Measurements from ENCODE around the gene TRAPPC8. TPM values are rescaled to one million over a fixed set of nuclear protein-coding genes. Genes with fewer than 3 reads are reported as not detected.
"Not testable (repeated sequence)": the region's sequence is repeated elsewhere in the genome, so short reads cannot be mapped to it uniquely, and the experiment has no call there.

TRAPPC8 gene
- total RNA-seq, 1 donor = 25.0 TPM

GRCh38 chr18:31918733-31919132 lies 24.2 kb downstream of the TRAPPC8 start:
- H3K27me3 ChIP-seq (ENCODE audit: insufficient read depth, low read length) = no peaks in the 10 kb centered on the region

GRCh38 chr18:31901063-31901462 lies 41.9 kb downstream of the TRAPPC8 start:
- no peak overlapping the region for H3K4me3 ChIP-seq (ENCODE audit: low read length)
- H3K9me3 ChIP-seq (ENCODE audit: low read depth, low read length) = no peaks in the 10 kb centered on the region
- H3K27me3 ChIP-seq (ENCODE audit: insufficient read depth, low read length) = no peaks in the 10 kb centered on the region

More at GRCh38 chr18:31918733-31919132, 24.2 kb downstream of the TRAPPC8 start:
- Histone ChIP-seq H3K4me1 (ENCODE audit: insufficient read depth, low read length) (no peaks in the 10 kb centered on the region), H3K9me3 (ENCODE audit: low read depth, low read length) (no peaks in the 10 kb centered on the region), H3K4me3 (ENCODE audit: low read length) (no peak overlapping the region)

DNA sequence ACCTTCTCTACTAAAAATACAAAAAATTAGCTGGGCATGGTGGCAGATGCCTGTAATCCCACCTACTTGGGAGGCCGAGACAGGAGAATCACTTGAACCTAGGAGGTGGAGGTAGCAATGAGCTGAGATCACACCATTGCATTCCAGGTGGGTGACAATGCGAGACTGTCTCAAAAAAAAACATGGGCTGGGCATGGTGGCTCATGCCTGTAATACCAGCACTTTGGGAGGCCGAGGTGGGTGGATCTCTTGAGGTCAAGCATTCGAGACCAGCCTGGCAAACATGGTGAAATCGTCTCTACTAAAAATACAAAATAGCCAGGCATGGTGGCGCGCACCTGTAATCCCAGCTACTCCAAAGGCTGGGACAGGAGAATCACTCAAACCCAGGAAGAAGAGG lies 43.2 kb downstream of the TRAPPC8 start:
- not testable (repeated sequence) for H3K27me3 ChIP-seq (ENCODE audit: insufficient read depth, low read length); H3K4me1 ChIP-seq (ENCODE audit: insufficient read depth, low read length)

More at GRCh38 chr18:31901063-31901462, 41.9 kb downstream of the TRAPPC8 start:
- H3K4me1 ChIP-seq (ENCODE audit: insufficient read depth, low read length) = no peaks in the 10 kb centered on the region

DNA sequence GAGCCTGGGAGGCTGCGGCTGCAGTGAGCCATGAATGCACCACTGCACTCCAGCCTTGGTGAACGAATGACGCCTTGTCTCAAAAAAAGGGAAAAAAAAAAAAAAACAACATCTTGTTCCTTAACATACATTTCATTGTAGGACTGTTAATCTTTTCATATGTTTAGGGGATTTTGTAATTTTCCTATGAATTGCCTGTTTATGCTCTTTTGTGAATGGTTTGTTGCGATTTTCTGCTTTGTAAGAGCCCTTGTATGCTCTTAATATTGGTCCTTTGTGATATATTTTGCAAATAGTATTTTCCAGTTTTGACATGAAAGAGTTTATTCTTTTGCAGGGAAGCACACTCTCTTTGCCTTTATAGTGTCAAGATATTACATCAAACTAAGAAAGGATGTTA lies 50.0 kb downstream of the TRAPPC8 start:
- Histone ChIP-seq H3K27me3 (ENCODE audit: insufficient read depth, low read length) (no peaks in the 10 kb centered on the region), H3K4me1 (ENCODE audit: insufficient read depth, low read length) (no peaks in the 10 kb centered on the region), H3K4me3 (ENCODE audit: low read length) (no peak overlapping the region), H3K9me3 (ENCODE audit: low read depth, low read length) (no peaks in the 10 kb centered on the region)

More for the DNA sequence above, 43.2 kb downstream of the TRAPPC8 start:
- not testable (repeated sequence) for H3K4me3 ChIP-seq (ENCODE audit: low read length); H3K9me3 ChIP-seq (ENCODE audit: low read depth, low read length)

GRCh38 chr18:31891566-31891965 lies 51.4 kb downstream of the TRAPPC8 start:
- Histone ChIP-seq H3K9me3 (ENCODE audit: low read depth, low read length) (no peaks in the 10 kb centered on the region), H3K4me1 (ENCODE audit: insufficient read depth, low read length) (no peaks in the 10 kb centered on the region), H3K27me3 (ENCODE audit: insufficient read depth, low read length) (no peaks in the 10 kb centered on the region), H3K4me3 (ENCODE audit: low read length) (no peak overlapping the region)

DNA sequence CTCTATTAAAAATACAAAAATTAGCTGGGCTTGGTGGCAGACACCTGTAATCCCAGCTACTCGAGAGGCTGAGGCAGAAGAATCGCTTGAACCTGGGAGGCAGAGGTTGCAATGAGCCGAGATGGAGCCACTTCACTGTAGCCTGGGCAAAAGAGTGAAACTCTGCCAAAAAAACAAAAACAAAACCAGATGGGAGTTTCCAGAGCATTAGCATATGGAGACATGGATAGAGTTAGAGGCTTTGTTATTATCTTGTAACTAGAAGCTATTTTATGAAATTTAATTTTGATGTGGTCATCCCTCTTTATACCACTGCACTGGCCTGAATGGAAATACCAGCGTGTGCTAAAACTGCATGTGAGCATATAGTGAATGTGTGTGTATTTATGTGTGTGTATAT lies 58.9 kb downstream of the TRAPPC8 start:
- Histone ChIP-seq H3K4me1 (ENCODE audit: insufficient read depth, low read length) (no peaks in the 10 kb centered on the region), H3K4me3 (ENCODE audit: low read length) (no peak overlapping the region), H3K27me3 (ENCODE audit: insufficient read depth, low read length) (no peaks in the 10 kb centered on the region), H3K9me3 (ENCODE audit: low read depth, low read length) (peaks cover 6% of the 10 kb centered on the region)

DNA sequence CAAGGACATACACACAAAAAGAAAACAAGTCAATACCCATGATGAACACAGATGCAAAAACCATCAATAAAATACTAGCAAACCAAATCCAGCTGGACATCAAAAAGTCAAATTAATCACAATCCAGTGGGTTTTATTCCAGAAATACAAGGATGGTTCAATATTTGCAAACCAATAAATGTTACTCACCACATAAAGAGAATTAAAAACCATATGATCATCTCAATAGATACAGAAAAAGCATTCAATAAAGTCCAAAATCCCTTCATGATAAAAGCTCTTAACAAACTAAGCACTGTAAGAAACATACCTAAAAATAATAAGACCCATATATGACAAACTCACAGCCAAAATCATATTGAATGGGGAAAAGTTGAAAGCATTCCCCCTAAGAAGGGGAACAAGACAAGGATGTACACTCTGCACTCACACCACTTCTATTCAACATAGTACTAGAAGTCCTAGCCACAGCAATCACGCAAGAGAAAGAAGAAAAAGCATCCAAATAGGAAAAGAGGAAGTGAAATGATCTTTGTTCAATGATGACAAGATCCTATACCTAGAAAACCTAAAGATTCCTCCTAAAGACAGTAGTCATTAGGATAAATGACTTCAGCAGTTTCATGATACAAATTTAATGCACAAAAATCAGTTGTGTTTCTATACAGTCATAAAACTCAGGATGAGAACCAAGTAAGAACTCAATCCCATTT lies 62.6 kb downstream of the TRAPPC8 start:
- Histone ChIP-seq H3K4me1 (ENCODE audit: insufficient read depth, low read length) (no peaks in the 10 kb centered on the region), H3K27me3 (ENCODE audit: insufficient read depth, low read length) (no peaks in the 10 kb centered on the region), H3K4me3 (ENCODE audit: low read length) (no peak overlapping the region), H3K9me3 (ENCODE audit: low read depth, low read length) (peaks cover 6% of the 10 kb centered on the region)

- no peaks in the 10 kb centered on the region for H3K27me3 ChIP-seq (ENCODE audit: insufficient read depth, low read length)
- no peaks in the 10 kb centered on the region for H3K4me1 ChIP-seq (ENCODE audit: insufficient read depth, low read length)
- no peak overlapping the region for H3K4me3 ChIP-seq (ENCODE audit: low read length)
- peaks cover 6% of the 10 kb centered on the region for H3K9me3 ChIP-seq (ENCODE audit: low read depth, low read length)
Observed at GRCh38 chr18:31878358-31878757, 64.6 kb downstream of the TRAPPC8 start.

GRCh38 chr18:31877900-31878299 lies 65.0 kb downstream of the TRAPPC8 start:
- H3K4me3 ChIP-seq (ENCODE audit: low read length) = no peak overlapping the region
- no peaks in the 10 kb centered on the region for H3K4me1 ChIP-seq (ENCODE audit: insufficient read depth, low read length)
- peaks cover 6% of the 10 kb centered on the region for H3K9me3 ChIP-seq (ENCODE audit: low read depth, low read length)
- no peaks in the 10 kb centered on the region for H3K27me3 ChIP-seq (ENCODE audit: insufficient read depth, low read length)

- no peaks in the 10 kb centered on the region for H3K27me3 ChIP-seq (ENCODE audit: insufficient read depth, low read length)
- H3K9me3 ChIP-seq (ENCODE audit: low read depth, low read length) = peaks cover 6% of the 10 kb centered on the region
- no peak overlapping the region for H3K4me3 ChIP-seq (ENCODE audit: low read length)
- H3K4me1 ChIP-seq (ENCODE audit: insufficient read depth, low read length) = no peaks in the 10 kb centered on the region
Observed at GRCh38 chr18:31876707-31877106, 66.2 kb downstream of the TRAPPC8 start.

DNA sequence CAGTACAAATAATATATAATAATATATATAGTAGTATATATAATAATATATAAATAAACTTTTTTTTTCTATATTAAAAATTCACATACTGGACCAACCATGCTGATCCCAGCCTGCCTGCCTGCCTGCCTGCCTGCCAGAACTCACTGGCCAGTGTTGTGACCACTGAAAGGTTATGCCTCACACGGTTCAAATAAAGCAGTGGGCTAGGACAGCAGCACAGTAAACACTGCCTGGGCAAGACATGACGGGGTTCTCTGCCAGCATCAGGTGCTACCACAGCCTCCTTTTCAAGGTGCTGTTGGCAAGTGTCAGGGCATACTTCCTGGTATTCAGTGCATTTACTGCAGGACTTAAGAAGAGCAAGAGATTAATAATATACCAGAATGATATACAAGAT lies 67.6 kb downstream of the TRAPPC8 start:
- H3K4me3 ChIP-seq (ENCODE audit: low read length) = no peak overlapping the region
- no peaks in the 10 kb centered on the region for H3K9me3 ChIP-seq (ENCODE audit: low read depth, low read length)
- no peaks in the 10 kb centered on the region for H3K27me3 ChIP-seq (ENCODE audit: insufficient read depth, low read length)
- no peaks in the 10 kb centered on the region for H3K4me1 ChIP-seq (ENCODE audit: insufficient read depth, low read length)

DNA sequence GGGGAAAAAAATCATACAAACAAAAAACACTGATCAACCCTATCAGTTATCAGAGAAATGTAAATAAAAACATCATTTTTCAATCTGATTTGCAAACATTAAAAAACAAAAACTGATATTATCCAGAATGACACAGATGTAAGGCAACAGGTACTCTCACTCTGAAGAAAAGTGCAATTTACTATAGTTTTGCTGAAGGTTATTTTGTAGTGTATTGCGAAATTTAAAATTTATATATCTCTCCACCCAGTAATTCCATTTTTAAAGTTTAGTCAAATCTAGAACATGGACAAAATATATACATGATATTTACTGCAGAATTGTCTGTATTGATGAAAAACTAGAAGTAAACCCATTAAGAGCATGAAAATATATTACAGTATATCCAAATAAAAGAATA lies 79.8 kb downstream of the TRAPPC8 start:
- H3K4me3 ChIP-seq (ENCODE audit: low read length) = no peak overlapping the region
- H3K4me1 ChIP-seq (ENCODE audit: insufficient read depth, low read length) = no peaks in the 10 kb centered on the region
- H3K9me3 ChIP-seq (ENCODE audit: low read depth, low read length) = no peaks in the 10 kb centered on the region
- no peaks in the 10 kb centered on the region for H3K27me3 ChIP-seq (ENCODE audit: insufficient read depth, low read length)

GRCh38 chr18:31860488-31860887 lies 82.4 kb downstream of the TRAPPC8 start:
- H3K27me3 ChIP-seq (ENCODE audit: insufficient read depth, low read length) = no peaks in the 10 kb centered on the region

GRCh38 chr18:31857526-31858106 lies 85.3 kb downstream of the TRAPPC8 start:
- H3K9me3 ChIP-seq (ENCODE audit: low read depth, low read length) = no peaks in the 10 kb centered on the region
- H3K4me1 ChIP-seq (ENCODE audit: insufficient read depth, low read length) = no peaks in the 10 kb centered on the region
- H3K27me3 ChIP-seq (ENCODE audit: insufficient read depth, low read length) = no peaks in the 10 kb centered on the region
- no peak overlapping the region for H3K4me3 ChIP-seq (ENCODE audit: low read length)

More at GRCh38 chr18:31860488-31860887, 82.4 kb downstream of the TRAPPC8 start:
- H3K9me3 ChIP-seq (ENCODE audit: low read depth, low read length) = no peaks in the 10 kb centered on the region
- no peak overlapping the region for H3K4me3 ChIP-seq (ENCODE audit: low read length)
- H3K4me1 ChIP-seq (ENCODE audit: insufficient read depth, low read length) = no peaks in the 10 kb centered on the region

- Histone ChIP-seq H3K4me1 (ENCODE audit: insufficient read depth, low read length) (peaks cover 6% of the 10 kb centered on the region), H3K9me3 (ENCODE audit: low read depth, low read length) (no peaks in the 10 kb centered on the region)
Observed at GRCh38 chr18:31850844-31851243, 92.1 kb downstream of the TRAPPC8 start.

GRCh38 chr18:31840499-31840898 lies 102.4 kb downstream of the TRAPPC8 start:
- no peaks in the 10 kb centered on the region for H3K4me1 ChIP-seq (ENCODE audit: insufficient read depth, low read length)
- H3K27me3 ChIP-seq (ENCODE audit: insufficient read depth, low read length) = no peaks in the 10 kb centered on the region
- no peak overlapping the region for H3K4me3 ChIP-seq (ENCODE audit: low read length)
- no peaks in the 10 kb centered on the region for H3K9me3 ChIP-seq (ENCODE audit: low read depth, low read length)

More at GRCh38 chr18:31850844-31851243, 92.1 kb downstream of the TRAPPC8 start:
- Histone ChIP-seq H3K4me3 (ENCODE audit: low read length) (no peak overlapping the region), H3K27me3 (ENCODE audit: insufficient read depth, low read length) (no peaks in the 10 kb centered on the region)

Data from mononuclear cell (primary cell).